Measurements from ENCODE around the gene OXCT1. TPM values are rescaled to one million over a fixed set of nuclear protein-coding genes. Genes with fewer than 3 reads are reported as not detected.

OXCT1 gene
- total and polyA plus RNA-seq, 9 of the 15 experiments (the other 6 are each of a cell fraction or from before 2014, with no cell fraction given), result 24.7 to 61.2 (median 41.9) TPM

DNA sequence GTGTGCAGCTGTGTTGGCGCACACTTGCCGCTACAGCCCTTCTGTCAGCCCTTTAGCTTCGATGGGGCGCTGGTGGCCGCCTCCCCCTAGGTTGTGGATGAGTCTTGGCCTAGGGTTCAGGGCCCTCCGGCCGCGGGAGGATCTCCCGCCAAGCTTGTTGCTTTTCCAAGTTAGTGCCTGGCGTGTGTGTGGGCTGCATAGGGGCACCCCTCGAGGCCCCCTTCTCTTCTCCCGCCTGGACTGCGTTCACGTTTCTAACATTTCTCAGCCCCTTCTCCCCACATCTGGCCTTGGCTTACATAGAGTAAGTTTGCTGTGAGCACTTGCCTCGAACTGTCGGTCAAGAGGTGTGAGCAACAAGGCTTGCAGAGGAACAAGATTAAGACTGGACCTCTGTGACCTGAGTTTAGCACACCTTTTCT is 413 bp upstream of the OXCT1 start:
- peak overlapping the region; percentile 79 for H3K27ac ChIP-seq (ENCODE audit: extremely low read depth, low read depth, low read length)
- POLR2A ChIA-PET, result interaction anchor here (0.7 to 1.0 kb wide), 4 partner anchors 8 to 203 kb away, joined by 3 to 4 read pairs (median 4); no protein-coding TSS in a partner anchor
- ATAC-seq (no peak; the same call in 2 of the 3 replicates), DNase-seq (ENCODE audit: extremely low read depth in 1 of 4, low spot score in 3 of 4) (no peak), FAIRE-seq (peak; percentile 77)
- peak overlapping the region; percentile 57 for H3K4me3 ChIP-seq
- in situ Hi-C loops (cut with MboI) (loop anchor here (25.0 kb wide), 2 partner anchors 717 to 892 kb away; partner anchors contain the start of gene CCDC152), intact Hi-C loops (cut with micrococcal nuclease) (loop anchor here (1.0 kb wide), 1 partner anchor 34 kb away; the partner anchor contains the start of gene RIMOC1)
- H3K4me1 ChIP-seq (replicated peaks in 1 of 2; ENCODE audit: control insufficient read depth in 2 of 2, insufficient read depth in 2 of 2, low read length in 2 of 2), result peaks cover 14 to 16% of the 10 kb centered on the region in 2 experiments; a peak in 4 of 5 replicates
- no peaks in the 10 kb centered on the region for H3K9me1 ChIP-seq (ENCODE audit: control insufficient read depth, insufficient read depth, low read length)
- WGBS (ENCODE audit: insufficient coverage, low coverage, missing lambda C conversion rate), result 7% methylated on average over 16 of the region's 16 CpGs
- H3K9me3 ChIP-seq (replicated peaks; ENCODE audit: control insufficient read depth, insufficient read depth, low read depth, low read length), result no peaks in the 10 kb centered on the region
- H3K9ac ChIP-seq (ENCODE audit: insufficient read depth in 1 of 2, low read depth in 2 of 2, low read length in 2 of 2), result peak overlapping the region; percentile 81 to 92
- H4K20me1 ChIP-seq (replicated peaks; ENCODE audit: control insufficient read depth, insufficient read depth, low read length), result no peaks in the 10 kb centered on the region
- CTCF ChIA-PET (ENCODE audit: low intra/inter-chr PET ratio), result no interaction called here
- no peaks in the 10 kb centered on the region for H3K27me3 ChIP-seq (ENCODE audit: control insufficient read depth in 2 of 2, insufficient read depth in 2 of 2, low read length in 2 of 2)
- peak overlapping the region; percentile 80 for H3K4me2 ChIP-seq (ENCODE audit: insufficient read depth, low read length)
- H2AFZ ChIP-seq (ENCODE audit: low read depth, low read length), result peak overlapping the region; percentile 88
- BruUV-seq (replicated peaks), result TSS peak; percentile 44
- H3K79me2 ChIP-seq (ENCODE audit: control insufficient read depth, insufficient read depth, low read length), result peaks cover 42% of the 10 kb centered on the region
- H3K36me3 ChIP-seq (ENCODE audit: control insufficient read depth, insufficient read depth, low read length), result peaks cover 10% of the 10 kb centered on the region; the same call in 2 of the 3 replicates
- TF ChIP-seq, protein P1, sequence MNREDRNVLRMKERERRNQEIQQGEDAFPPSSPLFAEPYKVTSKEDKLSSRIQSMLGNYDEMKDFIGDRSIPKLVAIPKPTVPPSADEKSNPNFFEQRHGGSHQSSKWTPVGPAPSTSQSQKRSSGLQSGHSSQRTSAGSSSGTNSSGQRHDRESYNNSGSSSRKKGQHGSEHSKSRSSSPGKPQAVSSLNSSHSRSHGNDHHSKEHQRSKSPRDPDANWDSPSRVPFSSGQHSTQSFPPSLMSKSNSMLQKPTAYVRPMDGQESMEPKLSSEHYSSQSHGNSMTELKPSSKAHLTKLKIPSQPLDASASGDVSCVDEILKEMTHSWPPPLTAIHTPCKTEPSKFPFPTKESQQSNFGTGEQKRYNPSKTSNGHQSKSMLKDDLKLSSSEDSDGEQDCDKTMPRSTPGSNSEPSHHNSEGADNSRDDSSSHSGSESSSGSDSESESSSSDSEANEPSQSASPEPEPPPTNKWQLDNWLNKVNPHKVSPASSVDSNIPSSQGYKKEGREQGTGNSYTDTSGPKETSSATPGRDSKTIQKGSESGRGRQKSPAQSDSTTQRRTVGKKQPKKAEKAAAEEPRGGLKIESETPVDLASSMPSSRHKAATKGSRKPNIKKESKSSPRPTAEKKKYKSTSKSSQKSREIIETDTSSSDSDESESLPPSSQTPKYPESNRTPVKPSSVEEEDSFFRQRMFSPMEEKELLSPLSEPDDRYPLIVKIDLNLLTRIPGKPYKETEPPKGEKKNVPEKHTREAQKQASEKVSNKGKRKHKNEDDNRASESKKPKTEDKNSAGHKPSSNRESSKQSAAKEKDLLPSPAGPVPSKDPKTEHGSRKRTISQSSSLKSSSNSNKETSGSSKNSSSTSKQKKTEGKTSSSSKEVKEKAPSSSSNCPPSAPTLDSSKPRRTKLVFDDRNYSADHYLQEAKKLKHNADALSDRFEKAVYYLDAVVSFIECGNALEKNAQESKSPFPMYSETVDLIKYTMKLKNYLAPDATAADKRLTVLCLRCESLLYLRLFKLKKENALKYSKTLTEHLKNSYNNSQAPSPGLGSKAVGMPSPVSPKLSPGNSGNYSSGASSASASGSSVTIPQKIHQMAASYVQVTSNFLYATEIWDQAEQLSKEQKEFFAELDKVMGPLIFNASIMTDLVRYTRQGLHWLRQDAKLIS (CRISPR knock-in tag; IDR thresholded peaks at IDR 0.05), result 0 out of 2 replicates have a peak, but pooled peaks have one; percentile 6
- TF ChIP-seq ZNF24 (IDR thresholded peaks at IDR 0.05), result 0 out of 2 replicates have a peak, but pooled peaks have one; percentile 0
- peak; percentile 79 for TF ChIP-seq POLR2G (IDR thresholded peaks at IDR 0.05; ENCODE audit: low read depth, low read length)
- no peak for TF ChIP-seq SIRT6 (IDR thresholded peaks at IDR 0.05; ENCODE audit: low read depth, low read length)
- TF ChIP-seq NBN (IDR thresholded peaks at IDR 0.05; ENCODE audit: low read depth), result no peak
- TF ChIP-seq ZBED1 (IDR thresholded peaks at IDR 0.05), result no peak
- TF ChIP-seq NRF1 (conservative IDR thresholded peaks at IDR 0.05 in 1 of 2, IDR thresholded peaks at IDR 0.05 in 1 of 2), result peak; percentile 36 to 40
- TF ChIP-seq ZBTB1 (CRISPR knock-in tag; IDR thresholded peaks at IDR 0.05; ENCODE audit: borderline replicate concordance, low read depth), result 0 out of 2 replicates have a peak, but pooled peaks have one; percentile 17
- no peak for TF ChIP-seq COPS2 (conservative IDR thresholded peaks at IDR 0.05)
- TF ChIP-seq SIN3B (IDR thresholded peaks at IDR 0.05; ENCODE audit: low read depth), result no peak

All from K562 (cell line).